Left ventricle myocardium superior (tissue), 1 donor: ENCODE measurements around the gene NBEA. TPM values are rescaled to one million over a fixed set of nuclear protein-coding genes. Genes with fewer than 3 reads are reported as not detected.
A peak's percentile ranks its signal among the peaks of the same experiment; 100 is the strongest.

Source experiments
- ATAC-seq: fragments of 200-7000 bp; cut with Tn5 transposase; one replicate; pipeline ENCODE4 v1.9.1; 2020; ENCODE audit warnings: mild to moderate bottlenecking, moderate library complexity
- DNase-seq: peaks from one replicate; pipeline ENCODE4 v3.0.0-alpha.2; 2020
- intact Hi-C: fragments of 100-400 bp; cut with micrococcal nuclease; formaldehyde crosslinking; loops from one replicate; pipeline ENCODE4 v1.11.0; 2022
- total RNA-seq: library from RNA; stranded (reverse); fragmentation: NEBNext Ultra II Directional; extraction: Animal tissue kit (Norgen Biotek cat#: 25700); gene quantifications from one replicate; pipeline ENCODE4 v1.2.1, GENCODE V29; 2021
- donor health status: DM: no; HTN: yes; CAD: no; lungs with severe emphysema.

Gene NBEA
- total RNA-seq, 1 donor from 2014 or later = 20.7 TPM

- ATAC-seq (no peak), DNase-seq (no peak)
- intact Hi-C loops = no loop called here
Measured at GRCh38 chr13:35225159-35225558, 283.1 kb downstream of the NBEA start.

- DNase-seq (no peak), ATAC-seq (no peak)
- intact Hi-C loops = no loop called here
Measured at GRCh38 chr13:35225582-35225981, 283.5 kb downstream of the NBEA start.

GRCh38 chr13:35228536-35228935 lies 286.5 kb downstream of the NBEA start:
- DNase-seq = no peak
- no peak for ATAC-seq
- intact Hi-C loops = no loop called here

GRCh38 chr13:35231426-35231825 lies 289.4 kb downstream of the NBEA start:
- ATAC-seq (no peak), DNase-seq (no peak)
- intact Hi-C loops = no loop called here

- intact Hi-C loops = no loop called here
- no peak for DNase-seq
- ATAC-seq = no peak
Measured at GRCh38 chr13:35238274-35238673, 296.2 kb downstream of the NBEA start.

- ATAC-seq = no peak
Measured at GRCh38 chr13:35252536-35253205, 310.6 kb downstream of the NBEA start.

GRCh38 chr13:35255241-35255640 lies 313.2 kb downstream of the NBEA start:
- ATAC-seq (peak; percentile 38), DNase-seq (no peak)
- intact Hi-C loops = no loop called here

More at GRCh38 chr13:35252536-35253205, 310.6 kb downstream of the NBEA start:
- no peak for DNase-seq
- intact Hi-C loops = no loop called here

GRCh38 chr13:35256459-35257148 lies 314.5 kb downstream of the NBEA start:
- DNase-seq = no peak

GRCh38 chr13:35260316-35260715 lies 318.2 kb downstream of the NBEA start:
- intact Hi-C loops = no loop called here
- ATAC-seq = no peak

More at GRCh38 chr13:35256459-35257148, 314.5 kb downstream of the NBEA start:
- no peak for ATAC-seq
- intact Hi-C loops = no loop called here

GRCh38 chr13:35266412-35266811 lies 324.3 kb downstream of the NBEA start:
- intact Hi-C loops = no loop called here
- no peak for DNase-seq
- ATAC-seq = no peak

More at GRCh38 chr13:35260316-35260715, 318.2 kb downstream of the NBEA start:
- DNase-seq = no peak

- DNase-seq (no peak), ATAC-seq (no peak)
- intact Hi-C loops = no loop called here
Measured at GRCh38 chr13:35278917-35279316, 336.8 kb downstream of the NBEA start.

- intact Hi-C loops = no loop called here
- ATAC-seq = no peak
Measured at GRCh38 chr13:35279500-35279899, 337.4 kb downstream of the NBEA start.

GRCh38 chr13:35283856-35284255 lies 341.8 kb downstream of the NBEA start:
- ATAC-seq = no peak

More at GRCh38 chr13:35279500-35279899, 337.4 kb downstream of the NBEA start:
- DNase-seq = no peak

GRCh38 chr13:35285677-35286076 lies 343.6 kb downstream of the NBEA start:
- no peak for DNase-seq
- peak; percentile 62 for ATAC-seq
- intact Hi-C loops = no loop called here

More at GRCh38 chr13:35283856-35284255, 341.8 kb downstream of the NBEA start:
- intact Hi-C loops = no loop called here
- no peak for DNase-seq

GRCh38 chr13:35292329-35292728 lies 350.3 kb downstream of the NBEA start:
- DNase-seq = no peak
- ATAC-seq = no peak
- intact Hi-C loops = no loop called here

GRCh38 chr13:35293579-35294226 lies 351.6 kb downstream of the NBEA start:
- intact Hi-C loops = no loop called here
- ATAC-seq = no peak
- no peak for DNase-seq

GRCh38 chr13:35309706-35310105 lies 367.6 kb downstream of the NBEA start:
- ATAC-seq = no peak
- intact Hi-C loops = no loop called here

GRCh38 chr13:35332134-35332533 lies 390.1 kb downstream of the NBEA start:
- intact Hi-C loops = no loop called here
- DNase-seq (no peak), ATAC-seq (no peak)

More at GRCh38 chr13:35309706-35310105, 367.6 kb downstream of the NBEA start:
- DNase-seq = no peak

- no peak for ATAC-seq
- intact Hi-C loops = no loop called here
- DNase-seq = no peak
Measured at GRCh38 chr13:35333157-35333556, 391.1 kb downstream of the NBEA start.

- intact Hi-C loops = no loop called here
- ATAC-seq = no peak
- DNase-seq = no peak
Measured at GRCh38 chr13:35342440-35342839, 400.4 kb downstream of the NBEA start.
